OCI-LY1 (cell line): Measurements from ENCODE around the gene TATDN2.

Experiments
- EZH2 ChIP-seq: fragments of 200-600 bp; sonication (generic), shearing (Covaris generic); IDR thresholded peaks from 2 replicates; pipeline ENCODE4 v1.8.0; 2017; ENCODE audit warnings: borderline replicate concordance, mixed run types, mild to moderate bottlenecking, antibody characterized with exemption, low read length, moderate library complexity, mixed read lengths
- TF ChIP-seq, protein P1 (sequence below): fragments of 200-600 bp; sonication (generic), shearing (Covaris generic); IDR thresholded peaks from 2 replicates; pipeline ENCODE4 v1.5.1; 2017; ENCODE audit warnings: mild to moderate bottlenecking, antibody characterized with exemption, low read length, moderate library complexity, mixed read lengths

DNA sequence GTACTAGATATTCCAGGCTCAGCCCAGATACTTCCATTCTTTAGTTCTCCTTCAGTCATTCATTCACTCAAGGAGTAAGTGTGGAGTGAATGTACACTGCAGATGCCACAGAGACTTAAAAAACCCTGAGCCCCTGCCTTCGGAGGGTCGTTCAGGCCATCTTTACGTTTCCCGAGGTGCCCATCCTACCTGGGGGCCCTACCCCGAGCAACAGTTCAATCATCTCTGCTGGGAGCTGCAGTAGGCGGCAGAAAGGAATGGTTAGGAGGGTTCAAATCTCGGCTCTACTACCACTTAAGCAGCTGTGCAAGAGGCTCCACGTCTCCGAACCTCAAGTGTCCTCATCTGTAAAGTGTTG, 72.0 kb downstream of the TATDN2 start:
- TF ChIP-seq, protein P1, sequence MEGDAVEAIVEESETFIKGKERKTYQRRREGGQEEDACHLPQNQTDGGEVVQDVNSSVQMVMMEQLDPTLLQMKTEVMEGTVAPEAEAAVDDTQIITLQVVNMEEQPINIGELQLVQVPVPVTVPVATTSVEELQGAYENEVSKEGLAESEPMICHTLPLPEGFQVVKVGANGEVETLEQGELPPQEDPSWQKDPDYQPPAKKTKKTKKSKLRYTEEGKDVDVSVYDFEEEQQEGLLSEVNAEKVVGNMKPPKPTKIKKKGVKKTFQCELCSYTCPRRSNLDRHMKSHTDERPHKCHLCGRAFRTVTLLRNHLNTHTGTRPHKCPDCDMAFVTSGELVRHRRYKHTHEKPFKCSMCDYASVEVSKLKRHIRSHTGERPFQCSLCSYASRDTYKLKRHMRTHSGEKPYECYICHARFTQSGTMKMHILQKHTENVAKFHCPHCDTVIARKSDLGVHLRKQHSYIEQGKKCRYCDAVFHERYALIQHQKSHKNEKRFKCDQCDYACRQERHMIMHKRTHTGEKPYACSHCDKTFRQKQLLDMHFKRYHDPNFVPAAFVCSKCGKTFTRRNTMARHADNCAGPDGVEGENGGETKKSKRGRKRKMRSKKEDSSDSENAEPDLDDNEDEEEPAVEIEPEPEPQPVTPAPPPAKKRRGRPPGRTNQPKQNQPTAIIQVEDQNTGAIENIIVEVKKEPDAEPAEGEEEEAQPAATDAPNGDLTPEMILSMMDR = no peak
- no peak for TF ChIP-seq EZH2
